GM12878 (cell line): ENCODE measurements around the gene VPS52. TPM values are rescaled to one million over a fixed set of nuclear protein-coding genes. Genes with fewer than 3 reads are reported as not detected.
"Not testable (repeated sequence)": the region's sequence is repeated elsewhere in the genome, so short reads cannot be mapped to it uniquely, and the experiment has no call there.

ENCODE experiments used
- ATAC-seq: fragments of 200-7000 bp; cut with Tn5 transposase; 3 replicates; pipeline ENCODE4 v1.9.1; 2020; ENCODE audit warnings: mild to moderate bottlenecking, moderate library complexity
- BruUV-seq: library from RNA; stranded (reverse); fragments of 400-500 nt; replicated peaks from 2 replicates; lab custom pipeline; 2021; lab: Mats Ljungman, UMichigan
- CTCF ChIA-PET: fragments of 300-600 bp; sonication (Branson Sonifier 250); formaldehyde crosslinking; extraction: SDS; loops from one replicate; lab custom pipeline; 2021; ENCODE audit warnings: inconsistent platforms; lab: Yijun Ruan, JAX
- POLR2A ChIA-PET: fragments of 350-600 bp; formaldehyde crosslinking; extraction: SDS; loops from one replicate; lab custom pipeline; 2021; ENCODE audit warnings: inconsistent platforms; lab: Charles Lee
- RAD21 ChIA-PET: fragments of 300-600 bp; sonication (Branson Sonifier 250); formaldehyde crosslinking; loops from one replicate; lab custom pipeline; 2023; ENCODE audit warnings: antibody characterized with exemption; ENCODE audit not compliant: unreplicated experiment; lab: Charles Lee
- SMC1A ChIA-PET: fragments of 300-600 bp; sonication (Branson Sonifier 250); formaldehyde crosslinking; loops from one replicate; lab custom pipeline; 2023; ENCODE audit not compliant: unreplicated experiment, uncharacterized antibody; lab: Charles Lee
- DNase-seq: peaks from one replicate; pipeline ENCODE4 v3.0.0-alpha.2; 2011; ENCODE audit warnings: low read depth, low spot score
- FAIRE-seq: peaks from 3 replicates; lab custom pipeline; 2011; peaks lifted over from hg19 to GRCh38; lab: Jason Lieb, UNC
- H2AFZ ChIP-seq: 2 replicates; pipeline ENCODE4 v1.6.0; 2011; ENCODE audit warnings: low read depth, low read length, control low read depth; ENCODE audit not compliant: control insufficient read depth
- H3K27ac ChIP-seq: 2 replicates; pipeline ENCODE4 v1.5.1; 2011; ENCODE audit warnings: control low read depth; ENCODE audit not compliant: control insufficient read depth, insufficient read depth
- H3K27me3 ChIP-seq, 2 experiments: replicated peaks in 1 of 2; 2 replicates each; pipeline versions ENCODE4 v1.6.0 to v1.6.1; 2011; ENCODE audit warnings: low read length in 1 of 2; ENCODE audit not compliant: control insufficient read depth in 2 of 2, insufficient read depth in 2 of 2
- H3K36me3 ChIP-seq, 2 experiments: 2 replicates each; pipeline ENCODE4 v1.5.1; 2011; ENCODE audit warnings: low read length in 1 of 2; ENCODE audit not compliant: control insufficient read depth in 2 of 2, insufficient read depth in 2 of 2
- H3K4me1 ChIP-seq: 2 replicates; pipeline ENCODE4 v1.6.1; 2011; ENCODE audit warnings: mild to moderate bottlenecking, low read length, moderate library complexity, mixed read lengths; ENCODE audit not compliant: control insufficient read depth, insufficient read depth
- H3K4me2 ChIP-seq: 2 replicates; pipeline ENCODE4 v1.6.0; 2011; ENCODE audit warnings: control low read depth; ENCODE audit not compliant: control insufficient read depth, insufficient read depth
- H3K4me3 ChIP-seq: fragments of 200-600 bp; sonication (generic); 2 replicates; pipeline ENCODE4 v1.5.1; 2016
- H3K79me2 ChIP-seq: 2 replicates; pipeline ENCODE4 v1.6.0; 2011; ENCODE audit warnings: low read length; ENCODE audit not compliant: control insufficient read depth, insufficient read depth
- H3K9ac ChIP-seq: 2 replicates; pipeline ENCODE4 v1.8.0; 2011; ENCODE audit warnings: low read length, control low read depth, mixed read lengths; ENCODE audit not compliant: control insufficient read depth, insufficient read depth
- H3K9me3 ChIP-seq: replicated peaks from 3 replicates; pipeline ENCODE4 v1.5.1; 2011; ENCODE audit warnings: mild to moderate bottlenecking, low read length; ENCODE audit not compliant: control insufficient read depth, insufficient read depth
- H4K20me1 ChIP-seq: 2 replicates; pipeline ENCODE4 v1.6.0; 2011; ENCODE audit not compliant: control insufficient read depth, insufficient read depth
- BACH1 ChIP-seq: fragments of 450-650 bp; IDR thresholded peaks from 2 replicates; pipeline ENCODE4 v1.6.1; 2017; ENCODE audit warnings: mild to moderate bottlenecking, borderline replicate concordance
- GATAD2B ChIP-seq: fragments of 450-650 bp; conservative IDR thresholded peaks from 2 replicates; pipeline ENCODE4 v1.6.1; 2017; ENCODE audit warnings: low read depth, mild to moderate bottlenecking, moderate library complexity
- HSF1 ChIP-seq: fragments of 150-350 bp; IDR thresholded peaks from 2 replicates; pipeline ENCODE4 v1.6.1; 2014; ENCODE audit warnings: mild to moderate bottlenecking, low read depth, low read length
- POLR2A ChIP-seq: IDR thresholded peaks from 2 replicates; pipeline ENCODE4 v1.6.1; 2011; ENCODE audit warnings: low read depth, mild to moderate bottlenecking, low read length
- RUNX3 ChIP-seq: IDR thresholded peaks from 2 replicates; pipeline ENCODE4 v1.6.1; 2012; ENCODE audit warnings: low read length, inconsistent platforms
- TCF7 ChIP-seq: IDR thresholded peaks from 2 replicates; pipeline ENCODE4 v1.6.1; 2014; ENCODE audit warnings: antibody characterized with exemption, borderline replicate concordance
- ZSCAN29 ChIP-seq: fragments of 450-650 bp; IDR thresholded peaks from 2 replicates; pipeline ENCODE4 v1.6.1; 2017; ENCODE audit warnings: mild to moderate bottlenecking, moderate library complexity
- WGBS: methylation state at CpG from one replicate; pipeline ENCODE4 v1.1.6; 2016; ENCODE audit warnings: low lambda C conversion rate; ENCODE audit not compliant: insufficient replicate concordance, insufficient coverage; ENCODE audit errors: missing lambda C conversion rate; 5-methylcytosine and 5-hydroxymethylcytosine counted together
- in situ Hi-C: fragments of 300-500 bp; cut with MboI; formaldehyde crosslinking; loops from 9 replicates; pipeline ENCODE4 v1.14.3; 2018; ENCODE audit warnings: mixed read lengths
- intact Hi-C: fragments of 100-400 bp; cut with micrococcal nuclease; formaldehyde crosslinking; loops from one replicate; pipeline ENCODE4 v1.14.2; 2022; ENCODE audit not compliant: unreplicated experiment
- polyA plus RNA-seq, 11 experiments: library from polyadenylated mRNA; depleted of rRNA in 4 of 11; unstranded in 6 of 11; stranded (reverse) in 5 of 11; fragments of >200 nt; fragmentation: Nextera tagmentation in 4 of 11; fragmentation: Illumina TruSeq in 1 of 11; extraction: Ambion mirVana in 4 of 11; extraction: Trizol in 1 of 11; gene quantifications; 1 replicate in 1 of 11; 2 replicates in 10 of 11; pipeline versions ENCODE4 v1.2.1 to v1.2.3, GENCODE V29; 2011 to 2016; ENCODE audit warnings: inconsistent platforms in 2 of 11, missing spikeins in 2 of 11, low read depth in 1 of 11
- total RNA-seq, 4 experiments: library from RNA; depleted of rRNA in 3 of 4; stranded (reverse); fragments of >200 nt in 3 of 4; fragmentation: Illumina TruSeq in 1 of 4; extraction: Trizol in 1 of 4; gene quantifications; 2 replicates each; pipeline versions ENCODE4 v1.2.1 to v1.2.3, GENCODE V29; 2013 to 2021

Gene VPS52
- total and polyA plus RNA-seq, 10 of the 15 experiments (the other 5 are each of a cell fraction or from before 2014, with no cell fraction given), result 11.3 to 52.7 (median 36.7) TPM

- ChIA-PET RAD21 (no interaction called here), POLR2A (no interaction called here)
- BruUV-seq, result no TSS peak
- Histone ChIP-seq H4K20me1 (no peaks in the 10 kb centered on the region), H3K36me3 (peaks cover 18 to 25% of the 10 kb centered on the region in 2 experiments), H3K4me3 (no peak overlapping the region), H2AFZ (no peak overlapping the region), H3K79me2 (no peaks in the 10 kb centered on the region), H3K27me3 (no peaks in the 10 kb centered on the region), H3K27ac (no peak overlapping the region), H3K9ac (no peak overlapping the region), H3K4me2 (no peak overlapping the region), H3K4me1 (no peaks in the 10 kb centered on the region)
- DNase-seq, result no peak
- intact Hi-C loops, result no loop called here
- ATAC-seq, result no peak
- FAIRE-seq, result no peak
- TF ChIP-seq RUNX3, result no peak
- no peak for TF ChIP-seq ZSCAN29
- no peak for TF ChIP-seq GATAD2B
- no peak for TF ChIP-seq TCF7
- 0 out of 2 replicates have a peak, but pooled peaks have one; percentile 18 for TF ChIP-seq POLR2A
- no peak for TF ChIP-seq HSF1
- no peak for TF ChIP-seq BACH1
- TF ChIP-seq, all 136 proteins: peak for 1
- SMC1A ChIA-PET, result no interaction called here
- in situ Hi-C loops, result no loop called here
- CTCF ChIA-PET, result interaction anchor here (0.8 kb wide), 1 partner anchor 10 kb away, joined by 4 read pairs; no protein-coding TSS in a partner anchor
- 85% methylated on average over 7 of the region's 7 CpGs for WGBS
- no peaks in the 10 kb centered on the region for H3K9me3 ChIP-seq
Observed at GRCh38 chr6:33264015-33264414, 7.7 kb downstream of the VPS52 start.

GRCh38 chr6:33262490-33262889, 9.2 kb downstream of the VPS52 start:
- BruUV-seq, SMC1A ChIA-PET, H4K20me1 ChIP-seq, FAIRE-seq, H3K27ac ChIP-seq, H3K9me3 ChIP-seq, H3K79me2 ChIP-seq, intact Hi-C loops, H3K27me3 ChIP-seq, H2AFZ ChIP-seq, H3K4me1 ChIP-seq, RAD21 ChIA-PET, in situ Hi-C loops, H3K9ac ChIP-seq, H3K4me3 ChIP-seq, DNase-seq, H3K4me2 ChIP-seq, ATAC-seq: not testable (repeated sequence)
- CTCF ChIA-PET, result interaction anchor here (4.4 kb wide), 1 partner anchor 14 kb away, joined by 15 read pairs; no protein-coding TSS in a partner anchor
- peaks cover 18 to 22% of the 10 kb centered on the region in 2 experiments for H3K36me3 ChIP-seq
- POLR2A ChIA-PET, result interaction anchor here (0.6 to 2.0 kb wide), 3 partner anchors 12 to 270 kb away, joined by 3 to 8 read pairs (median 3); no protein-coding TSS in a partner anchor
- 97% methylated on average over 3 of the region's 3 CpGs for WGBS
